Activated naive CD8-positive, alpha-beta T cell treated with anti-CD3 and anti-CD28 coated beads for 36 hours (primary cell): Measurements from ENCODE around the gene CASTOR1. TPM values are rescaled to one million over a fixed set of nuclear protein-coding genes. Genes with fewer than 3 reads are reported as not detected.

Experiments used
- DNase-seq: peaks from one replicate; pipeline ENCODE4 v3.0.0; 2021
- H3K27ac Mint-ChIP-seq: one replicate; pipeline ENCODE4 v1.8.0; 2022; ENCODE audit warnings: mild to moderate bottlenecking, moderate library complexity, mixed read lengths
- H3K27me3 Mint-ChIP-seq: one replicate; pipeline ENCODE4 v1.8.0; 2022; ENCODE audit warnings: mild to moderate bottlenecking, mixed read lengths
- H3K36me3 Mint-ChIP-seq: one replicate; pipeline ENCODE4 v1.8.0; 2021; ENCODE audit warnings: mild to moderate bottlenecking, mixed read lengths
- H3K4me1 Mint-ChIP-seq: one replicate; pipeline ENCODE4 v1.8.0; 2021; ENCODE audit warnings: mixed read lengths
- H3K4me3 Mint-ChIP-seq: one replicate; pipeline ENCODE4 v1.8.0; 2022; ENCODE audit warnings: mild to moderate bottlenecking, moderate library complexity, mixed read lengths
- H3K9me3 Mint-ChIP-seq: one replicate; pipeline ENCODE4 v1.8.0; 2022; ENCODE audit warnings: mixed read lengths
- total RNA-seq, 2 experiments: library from RNA; stranded (reverse); gene quantifications; one replicate each; pipeline ENCODE4 v1.2.3, GENCODE V29; 2021

CASTOR1 gene
- total RNA-seq, 2 experiments from 2014 or later, result 2.8 to 3.5 TPM

- peak overlapping the region; percentile 72 for H3K27ac Mint-ChIP-seq
- no peak for DNase-seq
- H3K36me3 Mint-ChIP-seq, result peaks cover 8% of the 10 kb centered on the region
- H3K9me3 Mint-ChIP-seq, result no peaks in the 10 kb centered on the region
- no peaks in the 10 kb centered on the region for H3K27me3 Mint-ChIP-seq
- peaks cover 55% of the 10 kb centered on the region for H3K4me1 Mint-ChIP-seq
- H3K4me3 Mint-ChIP-seq, result peak overlapping the region; percentile 89
Measured at GRCh38 chr22:30325724-30326254, 36.5 kb upstream of the CASTOR1 start.

DNA sequence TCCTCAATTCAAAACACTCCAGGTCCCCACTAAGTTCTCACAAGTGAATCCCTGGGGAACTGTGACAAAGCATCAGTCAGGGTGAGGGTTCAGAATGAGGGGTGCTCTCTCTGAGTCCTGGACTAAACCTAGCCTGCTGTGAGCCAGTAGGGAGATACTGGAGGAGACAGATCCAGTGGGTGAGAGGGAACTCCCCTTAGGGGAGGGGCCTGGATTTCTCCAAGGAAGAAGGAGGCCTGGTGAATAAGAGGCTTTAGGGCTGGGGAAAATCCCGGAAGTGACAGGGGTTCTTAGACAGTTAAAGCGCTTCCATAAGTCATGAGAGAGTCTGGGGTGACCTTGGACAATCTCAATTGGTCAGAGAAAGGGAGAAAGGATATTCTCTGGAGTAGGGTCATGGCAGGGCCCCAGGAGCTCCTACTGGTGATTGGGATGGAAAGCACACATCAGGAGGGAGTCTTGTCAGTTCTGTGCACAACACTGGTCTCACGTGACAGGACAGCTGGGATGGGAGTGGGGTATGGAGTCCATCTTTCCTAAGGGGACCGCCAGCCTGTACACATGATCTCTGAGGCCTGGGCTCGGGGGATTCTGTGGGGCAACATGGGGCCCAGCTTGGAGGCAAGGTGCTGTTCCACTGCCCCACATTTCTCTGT, 35.9 kb upstream of the CASTOR1 start:
- Mint-ChIP-seq H3K27ac (peak overlapping the region; percentile 72), H3K9me3 (no peaks in the 10 kb centered on the region), H3K4me1 (peaks cover 60% of the 10 kb centered on the region), H3K36me3 (peaks cover 4% of the 10 kb centered on the region), H3K4me3 (peak overlapping the region; percentile 89), H3K27me3 (no peaks in the 10 kb centered on the region)
- no peak for DNase-seq

GRCh38 chr22:30324014-30324730, 34.9 kb upstream of the CASTOR1 start:
- Mint-ChIP-seq H3K4me3 (peak overlapping the region; percentile 89), H3K27me3 (no peaks in the 10 kb centered on the region), H3K36me3 (peaks cover 7% of the 10 kb centered on the region), H3K9me3 (no peaks in the 10 kb centered on the region), H3K4me1 (peaks cover 70% of the 10 kb centered on the region), H3K27ac (peak overlapping the region; percentile 72)
- DNase-seq, result peak; percentile 48

- H3K27me3 Mint-ChIP-seq, result no peaks in the 10 kb centered on the region
- peaks cover 79% of the 10 kb centered on the region for H3K4me1 Mint-ChIP-seq
- H3K9me3 Mint-ChIP-seq, result no peaks in the 10 kb centered on the region
- DNase-seq, result no peak
- H3K36me3 Mint-ChIP-seq, result peaks cover 12% of the 10 kb centered on the region
- H3K27ac Mint-ChIP-seq, result no peak overlapping the region
- H3K4me3 Mint-ChIP-seq, result no peak overlapping the region
Measured at GRCh38 chr22:30323246-30323645, 33.9 kb upstream of the CASTOR1 start.

DNA sequence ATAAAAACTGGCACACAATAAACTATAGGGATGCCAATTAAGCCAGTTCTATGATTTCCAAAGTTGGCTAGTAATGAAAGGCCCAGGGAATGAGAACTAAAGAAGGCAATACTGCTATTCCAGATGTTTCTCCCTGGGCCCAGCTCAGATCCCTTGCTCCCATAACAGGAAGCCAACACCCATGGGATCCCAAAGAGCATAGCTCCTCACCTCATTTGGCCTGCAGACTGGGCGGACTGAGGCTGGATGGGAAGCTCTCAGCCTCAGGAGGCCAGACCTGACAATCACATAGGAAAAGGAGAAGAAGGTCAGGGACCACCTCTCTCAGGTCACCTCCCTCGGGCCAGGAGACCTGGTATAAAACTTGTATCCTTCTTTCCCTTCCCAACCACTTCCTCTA, 32.2 kb upstream of the CASTOR1 start:
- peaks cover 85% of the 10 kb centered on the region for H3K4me1 Mint-ChIP-seq
- H3K36me3 Mint-ChIP-seq, result peaks cover 15% of the 10 kb centered on the region
- H3K27me3 Mint-ChIP-seq, result no peaks in the 10 kb centered on the region
- H3K4me3 Mint-ChIP-seq, result no peak overlapping the region
- H3K9me3 Mint-ChIP-seq, result no peaks in the 10 kb centered on the region
- H3K27ac Mint-ChIP-seq, result peak overlapping the region; percentile 28
- no peak for DNase-seq

- Mint-ChIP-seq H3K9me3 (no peaks in the 10 kb centered on the region), H3K27ac (no peak overlapping the region), H3K4me1 (peaks cover 87% of the 10 kb centered on the region), H3K4me3 (no peak overlapping the region), H3K27me3 (no peaks in the 10 kb centered on the region), H3K36me3 (peaks cover 20% of the 10 kb centered on the region)
- no peak for DNase-seq
Measured at GRCh38 chr22:30320021-30320556, 30.8 kb upstream of the CASTOR1 start.

GRCh38 chr22:30318799-30319419, 29.6 kb upstream of the CASTOR1 start:
- Mint-ChIP-seq H3K9me3 (no peaks in the 10 kb centered on the region), H3K27me3 (no peaks in the 10 kb centered on the region), H3K36me3 (peaks cover 23% of the 10 kb centered on the region), H3K4me3 (no peak overlapping the region), H3K27ac (peak overlapping the region; percentile 47), H3K4me1 (peaks cover 87% of the 10 kb centered on the region)
- no peak for DNase-seq

GRCh38 chr22:30317778-30318177, 28.5 kb upstream of the CASTOR1 start:
- Mint-ChIP-seq H3K27ac (peak overlapping the region; percentile 38), H3K36me3 (peaks cover 27% of the 10 kb centered on the region), H3K27me3 (no peaks in the 10 kb centered on the region), H3K9me3 (no peaks in the 10 kb centered on the region), H3K4me1 (peaks cover 84% of the 10 kb centered on the region), H3K4me3 (no peak overlapping the region)
- no peak for DNase-seq

GRCh38 chr22:30315962-30316576, 26.8 kb upstream of the CASTOR1 start:
- H3K4me3 Mint-ChIP-seq, result no peak overlapping the region
- peaks cover 2% of the 10 kb centered on the region for H3K9me3 Mint-ChIP-seq
- no peak for DNase-seq
- H3K27me3 Mint-ChIP-seq, result no peaks in the 10 kb centered on the region
- H3K27ac Mint-ChIP-seq, result peak overlapping the region; percentile 90
- H3K36me3 Mint-ChIP-seq, result peaks cover 33% of the 10 kb centered on the region
- peaks cover 92% of the 10 kb centered on the region for H3K4me1 Mint-ChIP-seq

DNA sequence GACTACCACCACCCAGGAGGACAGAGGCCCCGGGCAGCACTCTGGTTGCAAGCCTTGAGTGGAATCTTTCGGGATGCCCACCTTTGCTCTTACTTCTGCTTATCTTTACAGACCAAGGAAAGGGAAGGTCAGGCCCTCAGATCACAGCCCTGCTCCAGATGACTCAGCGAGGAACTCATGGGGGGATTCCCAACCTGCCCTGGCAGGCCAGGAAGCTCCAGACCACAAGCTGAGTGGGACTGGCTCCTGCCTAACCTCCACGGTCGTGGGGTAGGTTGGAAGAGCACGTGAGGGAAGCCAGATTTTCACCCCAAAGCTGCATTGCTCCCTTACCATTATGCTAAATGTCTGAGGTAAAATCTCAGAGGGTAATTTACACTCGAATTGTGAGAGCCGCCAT, 25.6 kb upstream of the CASTOR1 start:
- no peaks in the 10 kb centered on the region for H3K27me3 Mint-ChIP-seq
- H3K27ac Mint-ChIP-seq, result peak overlapping the region; percentile 90
- DNase-seq, result peak; percentile 69
- H3K36me3 Mint-ChIP-seq, result peaks cover 33% of the 10 kb centered on the region
- peaks cover 93% of the 10 kb centered on the region for H3K4me1 Mint-ChIP-seq
- peaks cover 2% of the 10 kb centered on the region for H3K9me3 Mint-ChIP-seq
- peak overlapping the region; percentile 18 for H3K4me3 Mint-ChIP-seq

DNA sequence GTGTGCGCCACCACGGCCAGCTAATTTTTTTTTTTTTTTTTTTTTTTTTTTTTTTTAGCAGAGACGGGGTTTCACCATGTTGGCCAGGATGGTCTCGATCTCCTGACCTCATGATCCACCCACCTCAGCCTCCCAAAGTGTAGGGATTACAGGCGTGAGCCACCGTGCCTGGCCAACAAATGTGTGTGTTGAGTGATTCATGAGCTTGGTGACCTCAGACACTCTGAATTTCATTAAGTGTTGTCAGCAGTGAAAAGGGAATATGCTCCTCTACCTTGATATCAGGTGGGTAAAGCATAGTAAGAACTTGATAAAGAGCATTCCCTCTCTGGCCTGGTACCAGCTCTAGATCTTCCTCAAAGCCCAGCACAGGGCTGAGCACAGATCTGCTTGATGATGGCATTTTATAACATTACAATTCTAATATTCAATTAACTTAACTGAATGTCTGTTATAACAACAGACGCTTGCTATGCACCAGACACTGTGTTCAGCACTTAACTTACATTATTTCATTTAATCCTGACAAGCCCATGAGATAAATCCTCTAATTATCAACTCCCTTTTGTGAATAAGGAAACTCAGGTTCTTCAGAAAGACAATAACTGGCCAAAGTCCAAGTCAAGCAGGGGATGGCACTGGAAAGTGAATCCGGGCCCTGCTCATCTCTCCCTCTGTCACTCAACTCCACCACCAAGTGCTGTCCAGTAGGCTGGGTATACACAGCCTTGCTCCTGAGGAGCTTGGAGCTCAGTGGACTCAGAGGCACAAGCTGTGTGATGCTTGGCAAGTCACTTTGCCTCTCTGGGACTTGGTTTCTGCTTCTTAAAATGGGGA, 24.4 kb upstream of the CASTOR1 start:
- Mint-ChIP-seq H3K9me3 (peaks cover 2% of the 10 kb centered on the region), H3K4me1 (peaks cover 93% of the 10 kb centered on the region), H3K4me3 (no peak overlapping the region), H3K27me3 (no peaks in the 10 kb centered on the region), H3K36me3 (peaks cover 30% of the 10 kb centered on the region), H3K27ac (peak overlapping the region; percentile 90)
- no peak for DNase-seq

GRCh38 chr22:30312053-30312452, 22.7 kb upstream of the CASTOR1 start:
- H3K4me3 Mint-ChIP-seq, result no peak overlapping the region
- no peak for DNase-seq
- peaks cover 29% of the 10 kb centered on the region for H3K36me3 Mint-ChIP-seq

GRCh38 chr22:30310881-30311771, 21.8 kb upstream of the CASTOR1 start:
- Mint-ChIP-seq H3K27ac (peak overlapping the region; percentile 65), H3K9me3 (peaks cover 2% of the 10 kb centered on the region), H3K4me3 (no peak overlapping the region), H3K36me3 (peaks cover 28% of the 10 kb centered on the region), H3K4me1 (peaks cover 94% of the 10 kb centered on the region), H3K27me3 (no peaks in the 10 kb centered on the region)
- DNase-seq, result no peak

More at GRCh38 chr22:30312053-30312452, 22.7 kb upstream of the CASTOR1 start:
- Mint-ChIP-seq H3K9me3 (peaks cover 2% of the 10 kb centered on the region), H3K4me1 (peaks cover 91% of the 10 kb centered on the region), H3K27ac (peak overlapping the region; percentile 65), H3K27me3 (no peaks in the 10 kb centered on the region)
